Activated naive CD4-positive, alpha-beta T cell treated with anti-CD3 and anti-CD28 coated beads, Interleukin-2, amount 50 U/mL, for 72 hours (primary cell): ENCODE data around the gene SLC44A4. TPM values are rescaled to one million over a fixed set of nuclear protein-coding genes. Genes with fewer than 3 reads are reported as not detected.
"Not testable (repeated sequence)": the region's sequence is repeated elsewhere in the genome, so short reads cannot be mapped to it uniquely, and the experiment has no call there.

ENCODE experiments used
- ATAC-seq, 2 donors: fragments of 150-1000 bp; cut with Tn5 transposase; 2 replicates each; pipeline ENCODE4 v1.10.0; 2021; ENCODE audit warnings: mild to moderate bottlenecking in 2 of 2, moderate library complexity in 2 of 2
- DNase-seq, 2 donors: peaks; one replicate each; pipeline ENCODE4 v3.0.0; 2021 to 2022; ENCODE audit warnings: low spot score in 2 of 2
- H3K27ac Mint-ChIP-seq, 2 donors: one replicate each; pipeline ENCODE4 v1.8.0; 2022; ENCODE audit warnings: mild to moderate bottlenecking in 2 of 2, mixed read lengths in 2 of 2
- H3K36me3 Mint-ChIP-seq, 2 donors: one replicate each; pipeline ENCODE4 v1.8.0; 2022; ENCODE audit warnings: mixed read lengths in 2 of 2
- H3K9me3 Mint-ChIP-seq, 2 donors: one replicate each; pipeline ENCODE4 v1.8.0; 2022; ENCODE audit warnings: mixed read lengths in 2 of 2
- total RNA-seq, 2 donors: library from RNA; stranded (reverse); gene quantifications; one replicate each; pipeline ENCODE4 v1.2.3, GENCODE V29; 2022

SLC44A4 gene
- total RNA-seq, 2 donors from 2014 or later = 0.29 TPM; not detected in 1

DNA sequence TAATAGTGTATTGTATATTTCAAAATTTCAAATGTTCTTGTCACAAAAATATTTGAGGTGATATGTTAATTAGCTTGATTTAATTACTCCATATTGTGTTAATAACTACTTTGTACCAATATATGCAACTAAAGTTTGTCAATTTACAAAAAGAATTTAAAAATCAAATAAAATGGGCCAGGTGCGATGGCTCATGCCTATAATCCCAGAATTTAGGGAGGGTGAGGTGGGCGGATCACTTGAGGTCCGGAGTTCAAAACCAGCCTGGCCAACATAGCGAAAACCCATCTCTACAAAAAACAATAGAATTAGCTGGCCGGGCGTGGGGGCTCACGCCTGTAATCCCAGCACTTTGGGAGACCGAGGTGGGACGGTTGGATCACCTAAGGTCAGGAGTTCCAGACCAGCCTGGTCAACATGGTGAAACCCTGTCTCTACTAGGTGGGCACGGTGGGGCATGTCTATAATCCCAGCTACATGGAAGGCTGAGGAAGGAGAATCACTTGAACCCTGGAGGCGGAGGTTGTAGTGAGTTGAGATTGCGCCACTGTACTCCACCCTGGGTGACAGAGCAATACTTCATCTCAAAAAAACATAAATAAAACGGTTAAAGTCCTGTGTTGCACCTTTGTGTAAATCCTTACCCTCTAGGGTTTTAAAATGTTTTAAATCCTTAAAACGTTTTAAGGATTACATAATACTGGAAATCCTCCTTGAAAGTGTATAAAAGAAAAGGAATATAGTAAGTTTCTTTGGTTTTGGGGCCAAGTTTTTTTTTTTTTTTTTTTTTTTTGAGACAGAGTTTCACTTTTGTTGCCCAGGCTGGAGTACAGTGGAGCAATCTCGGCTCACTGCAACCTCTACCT, 47.2 kb downstream of the SLC44A4 start:
- Mint-ChIP-seq H3K27ac (no peak overlapping the region), H3K36me3 (peaks cover 27 to 43% of the 10 kb centered on the region in 2 donors), H3K9me3 (no peaks in the 10 kb centered on the region)
- DNase-seq (no peak), ATAC-seq (no peak)

GRCh38 chr6:31830886-31831335, 47.9 kb downstream of the SLC44A4 start:
- DNase-seq = no peak
- Mint-ChIP-seq H3K27ac (peak overlapping the region; percentile 91 to 93), H3K36me3 (peaks cover 21 to 37% of the 10 kb centered on the region in 2 donors), H3K9me3 (no peaks in the 10 kb centered on the region)
- no peak for ATAC-seq

- no peak for DNase-seq
- Mint-ChIP-seq H3K27ac (peak overlapping the region; percentile 91 to 93), H3K9me3 (no peaks in the 10 kb centered on the region), H3K36me3 (peaks cover 9 to 28% of the 10 kb centered on the region in 2 donors)
- ATAC-seq = no peak
Observed at GRCh38 chr6:31829633-31830283, 49.0 kb downstream of the SLC44A4 start.

DNA sequence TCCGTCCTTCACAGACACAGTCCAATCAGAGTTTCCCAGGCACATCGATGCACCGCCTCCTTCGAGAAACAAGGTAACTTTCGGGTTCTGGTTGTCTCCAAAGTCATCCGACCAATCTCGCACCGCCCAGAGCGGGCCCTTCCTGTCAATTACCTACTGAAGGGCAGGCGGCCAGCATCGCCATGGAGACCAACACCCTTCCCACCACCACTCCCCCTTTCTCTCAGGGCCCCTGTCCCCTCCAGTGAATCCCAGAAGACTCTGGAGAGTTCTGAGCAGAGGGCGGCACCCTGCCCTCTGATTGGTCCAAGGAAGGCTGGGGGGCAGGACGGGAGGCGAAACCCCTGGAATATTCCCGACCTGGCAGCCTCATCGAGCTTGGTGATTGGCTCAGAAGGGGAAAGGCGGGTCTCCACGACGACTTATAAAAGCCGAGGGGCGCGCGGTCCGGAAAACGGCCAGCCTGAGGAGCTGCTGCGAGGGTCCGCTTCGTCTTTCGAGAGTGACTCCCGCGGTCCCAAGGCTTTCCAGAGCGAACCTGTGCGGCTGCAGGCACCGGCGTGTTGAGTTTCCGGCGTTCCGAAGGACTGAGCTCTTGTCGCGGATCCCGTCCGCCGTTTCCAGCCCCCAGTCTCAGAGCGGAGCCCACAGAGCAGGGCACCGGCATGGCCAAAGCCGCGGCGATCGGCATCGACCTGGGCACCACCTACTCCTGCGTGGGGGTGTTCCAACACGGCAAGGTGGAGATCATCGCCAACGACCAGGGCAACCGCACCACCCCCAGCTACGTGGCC, 51.3 kb downstream of the SLC44A4 start, which contains the start of gene HSPA1B:
TSS of gene HSPA1B (plus strand) at position 453 of the 794 bp plus-strand sequence. CDS start at position 666, 213 bp downstream.
- Mint-ChIP-seq H3K27ac (peak within 1 kb of the TSS; percentile 90 to 94), H3K9me3 (no peaks in the 10 kb centered on the region), H3K36me3 (peaks cover 6 to 19% of the 10 kb centered on the region in 2 donors)
- DNase-seq (peak; percentile 91 to 97), ATAC-seq (peak; percentile 83 to 84)

DNA sequence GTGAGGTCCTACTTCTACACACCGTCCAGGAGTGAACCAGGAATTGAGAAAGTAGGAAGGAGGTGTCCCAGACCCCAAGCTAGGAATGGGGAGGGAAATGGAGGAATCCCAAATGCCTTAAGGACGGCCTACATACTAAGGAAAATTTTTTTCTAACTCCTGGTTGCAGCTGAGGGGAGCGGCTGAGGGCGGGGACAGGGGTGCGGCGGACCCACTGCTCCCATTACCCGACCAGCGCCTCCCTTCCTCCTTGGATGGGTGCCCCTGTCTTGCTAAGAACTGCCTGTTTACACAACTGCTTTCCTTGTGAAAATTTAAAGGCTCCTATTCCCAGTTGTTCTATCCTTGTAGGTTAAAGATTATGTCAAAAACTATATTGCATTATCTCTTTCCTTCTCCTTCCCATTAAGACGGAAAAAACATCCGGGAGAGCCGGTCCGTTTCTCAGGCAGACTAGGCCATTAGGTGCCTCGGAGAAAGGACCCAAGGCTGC, 52.0 kb downstream of the SLC44A4 start:
- ATAC-seq = peak in 1 of 2 donors; percentile 6
- DNase-seq = no peak
- Mint-ChIP-seq H3K9me3 (no peaks in the 10 kb centered on the region), H3K27ac (peak overlapping the region; percentile 90 to 94), H3K36me3 (peaks cover 6 to 19% of the 10 kb centered on the region in 2 donors)

DNA sequence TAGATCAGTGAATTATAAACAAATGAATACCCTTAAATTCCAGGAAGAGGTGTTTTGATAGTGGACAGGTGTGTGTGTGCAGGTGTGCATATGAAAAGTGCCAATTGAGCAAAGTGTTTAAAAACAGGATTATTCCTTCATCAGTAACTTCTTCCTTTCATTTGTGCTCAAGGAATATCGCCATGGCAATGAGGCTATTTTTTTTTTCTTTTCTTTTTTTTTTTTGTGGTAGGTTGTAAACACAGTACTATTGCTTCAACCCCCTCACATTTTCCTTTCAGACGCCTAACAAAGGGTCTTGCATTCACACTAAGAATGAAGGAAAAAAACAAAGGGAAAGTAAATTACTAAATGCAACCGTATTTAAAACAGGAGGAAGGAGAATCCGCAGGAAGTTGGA, 53.2 kb downstream of the SLC44A4 start:
- Mint-ChIP-seq H3K36me3 (peaks cover 2 to 16% of the 10 kb centered on the region in 2 donors), H3K9me3 (no peaks in the 10 kb centered on the region), H3K27ac (peak overlapping the region; percentile 62 to 90)
- DNase-seq (no peak), ATAC-seq (no peak)

DNA sequence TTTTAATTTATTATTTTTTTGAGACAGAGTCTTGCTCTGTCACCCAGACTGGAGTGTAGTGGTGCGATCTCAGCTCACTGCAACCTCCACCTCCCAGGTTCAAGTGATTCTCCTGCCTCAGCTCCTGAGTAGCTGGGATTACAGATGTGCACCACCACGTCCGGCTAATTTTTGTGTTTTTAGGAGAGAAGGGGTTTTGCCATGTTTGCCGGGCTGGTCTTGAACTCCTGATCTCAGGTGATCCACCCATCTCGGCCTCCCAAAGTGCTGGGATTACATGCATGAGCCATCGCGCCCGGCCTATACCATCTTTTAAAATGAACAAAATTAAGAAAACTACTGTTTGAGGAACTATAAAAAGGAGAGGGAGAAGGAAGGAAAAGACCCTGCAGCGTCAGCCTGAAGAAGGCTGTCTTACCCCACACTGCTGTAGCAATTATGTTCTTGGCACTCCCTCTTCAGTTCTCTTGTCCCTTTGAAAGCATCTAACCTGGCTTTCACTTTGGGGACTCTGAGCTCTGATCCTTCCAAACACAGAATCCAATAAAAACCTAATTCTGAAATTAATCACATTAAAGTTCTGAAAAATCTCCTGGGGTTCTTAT, 55.1 kb downstream of the SLC44A4 start:
- not testable (repeated sequence) for DNase-seq, ATAC-seq, H3K36me3 Mint-ChIP-seq, H3K9me3 Mint-ChIP-seq, H3K27ac Mint-ChIP-seq

GRCh38 chr6:31822036-31822821, 56.6 kb downstream of the SLC44A4 start:
- DNase-seq (peak in 1 of 2 donors; percentile 89), ATAC-seq (peak; percentile 34 to 79)
- Mint-ChIP-seq H3K27ac (peak overlapping the region; percentile 83 to 96), H3K9me3 (no peaks in the 10 kb centered on the region), H3K36me3 (peaks cover 7 to 21% of the 10 kb centered on the region in 2 donors)

DNA sequence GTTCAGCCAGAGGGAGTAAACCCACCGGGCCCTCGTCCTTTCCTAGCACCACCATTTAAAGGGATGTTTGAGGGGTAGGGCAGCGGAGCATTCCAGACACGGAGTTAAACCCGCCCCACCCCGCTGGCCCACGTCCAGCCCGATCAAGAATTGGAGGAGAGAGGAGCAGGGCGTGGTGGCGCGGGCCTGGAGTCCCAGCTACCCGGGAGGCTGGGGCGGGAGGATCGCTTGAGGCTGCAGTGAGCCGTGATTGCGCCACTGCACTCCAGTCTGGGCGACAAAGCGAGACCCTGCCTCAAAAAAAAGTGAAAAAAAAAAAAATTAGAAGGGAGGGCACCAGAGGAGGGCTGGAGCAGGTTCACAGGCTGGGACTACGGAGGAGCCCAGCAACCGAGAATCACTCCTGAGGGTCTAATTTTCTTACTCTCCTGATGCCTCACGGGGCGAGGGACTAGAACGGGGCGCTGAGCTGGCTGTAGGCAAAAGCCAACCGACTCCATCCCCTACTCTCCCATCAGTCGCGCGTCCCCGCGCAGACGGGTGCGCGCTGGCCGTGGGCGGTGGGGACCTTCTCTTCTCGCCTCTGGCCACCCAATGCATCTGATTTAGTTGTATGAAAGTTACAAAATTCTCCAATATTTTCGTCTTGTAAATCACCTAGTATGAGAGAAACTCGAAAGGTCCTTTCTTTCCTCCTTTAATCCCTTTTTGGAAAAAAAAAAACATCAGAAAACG, 57.3 kb downstream of the SLC44A4 start:
- DNase-seq = peak; percentile 72 to 74
- Mint-ChIP-seq H3K27ac (peak overlapping the region; percentile 83 to 96), H3K36me3 (peaks cover 7 to 16% of the 10 kb centered on the region in 2 donors), H3K9me3 (no peaks in the 10 kb centered on the region)
- peak; percentile 40 to 41 for ATAC-seq

GRCh38 chr6:31820399-31820798, 58.4 kb downstream of the SLC44A4 start:
- not testable (repeated sequence) for DNase-seq, ATAC-seq, H3K9me3 Mint-ChIP-seq
- Mint-ChIP-seq H3K27ac (peak overlapping the region in 1 of 2 donors; percentile 83), H3K36me3 (peaks cover 7 to 20% of the 10 kb centered on the region in 2 donors)

GRCh38 chr6:31819871-31820299, 58.9 kb downstream of the SLC44A4 start:
- Mint-ChIP-seq H3K27ac (peak overlapping the region in 1 of 2 donors; percentile 15), H3K36me3 (peaks cover 7 to 25% of the 10 kb centered on the region in 2 donors), H3K9me3 (no peaks in the 10 kb centered on the region)
- DNase-seq = no peak
- ATAC-seq = no peak

DNA sequence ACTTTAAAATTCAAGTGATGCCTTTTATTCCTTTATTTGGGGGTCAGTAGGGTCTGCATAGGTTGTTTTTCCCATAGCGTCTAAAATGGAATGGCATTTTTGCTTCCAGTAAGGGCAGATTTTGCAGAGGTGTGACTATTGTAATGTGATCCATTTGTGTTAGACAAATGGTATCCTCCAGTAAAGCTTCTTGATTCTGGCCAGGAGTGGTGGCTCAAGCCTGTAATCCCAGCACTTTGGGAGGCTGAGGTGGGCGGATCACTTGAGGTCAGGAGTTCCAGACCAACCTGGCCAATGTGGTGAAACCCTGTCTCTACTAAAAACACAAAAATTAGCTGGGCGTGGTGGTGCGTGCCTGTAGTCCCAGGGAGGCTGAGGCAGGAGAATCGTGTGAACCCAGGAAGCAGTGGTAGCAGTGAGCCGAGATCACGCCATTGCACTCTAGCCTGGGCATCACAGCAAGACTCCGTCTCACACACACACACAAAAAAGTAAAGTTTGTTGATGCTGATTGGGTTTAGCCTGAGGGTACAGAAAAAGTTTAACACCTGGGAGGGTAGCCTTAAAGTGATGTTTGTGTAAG, 60.8 kb downstream of the SLC44A4 start:
- Mint-ChIP-seq H3K27ac (peak overlapping the region; percentile 83 to 91), H3K36me3 (peaks cover 7 to 27% of the 10 kb centered on the region in 2 donors)
- not testable (repeated sequence) for ATAC-seq, H3K9me3 Mint-ChIP-seq, DNase-seq

DNA sequence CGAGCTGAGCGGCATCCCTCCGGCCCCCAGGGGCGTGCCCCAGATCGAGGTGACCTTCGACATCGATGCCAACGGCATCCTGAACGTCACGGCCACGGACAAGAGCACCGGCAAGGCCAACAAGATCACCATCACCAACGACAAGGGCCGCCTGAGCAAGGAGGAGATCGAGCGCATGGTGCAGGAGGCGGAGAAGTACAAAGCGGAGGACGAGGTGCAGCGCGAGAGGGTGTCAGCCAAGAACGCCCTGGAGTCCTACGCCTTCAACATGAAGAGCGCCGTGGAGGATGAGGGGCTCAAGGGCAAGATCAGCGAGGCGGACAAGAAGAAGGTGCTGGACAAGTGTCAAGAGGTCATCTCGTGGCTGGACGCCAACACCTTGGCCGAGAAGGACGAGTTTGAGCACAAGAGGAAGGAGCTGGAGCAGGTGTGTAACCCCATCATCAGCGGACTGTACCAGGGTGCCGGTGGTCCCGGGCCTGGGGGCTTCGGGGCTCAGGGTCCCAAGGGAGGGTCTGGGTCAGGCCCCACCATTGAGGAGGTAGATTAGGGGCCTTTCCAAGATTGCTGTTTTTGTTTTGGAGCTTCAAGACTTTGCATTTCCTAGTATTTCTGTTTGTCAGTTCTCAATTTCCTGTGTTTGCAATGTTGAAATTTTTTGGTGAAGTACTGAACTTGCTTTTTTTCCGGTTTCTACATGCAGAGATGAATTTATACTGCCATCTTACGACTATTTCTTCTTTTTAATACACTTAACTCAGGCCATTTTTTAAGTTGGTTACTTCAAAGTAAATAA, 61.5 kb downstream of the SLC44A4 start:
- not testable (repeated sequence) for H3K9me3 Mint-ChIP-seq, DNase-seq
- peak; percentile 5 to 12 for ATAC-seq
- Mint-ChIP-seq H3K27ac (peak overlapping the region; percentile 83 to 91), H3K36me3 (peaks cover 7 to 27% of the 10 kb centered on the region in 2 donors)
